Ovary (tissue), 3 donors: ENCODE data around the gene VPS51.

ENCODE experiments used
- POLR2A ChIP-seq: fragments of 450-650 bp; IDR thresholded peaks from one replicate; pipeline ENCODE4 v1.6.1; 2017; ENCODE audit warnings: antibody characterized with exemption, mild to moderate bottlenecking, moderate library complexity
- TF ChIP-seq, protein P1 (sequence below), 3 donors: fragments of 450-650 bp in 2 of 3; fragments of 200-600 bp in 1 of 3; IDR thresholded peaks; one replicate each; pipeline versions ENCODE4 v1.5.1 to v1.8.0; 2016 to 2022; ENCODE audit warnings: antibody characterized with exemption in 3 of 3, mild to moderate bottlenecking in 1 of 3
- donor health status: DM: no; HTN: no; CAD: no.

DNA sequence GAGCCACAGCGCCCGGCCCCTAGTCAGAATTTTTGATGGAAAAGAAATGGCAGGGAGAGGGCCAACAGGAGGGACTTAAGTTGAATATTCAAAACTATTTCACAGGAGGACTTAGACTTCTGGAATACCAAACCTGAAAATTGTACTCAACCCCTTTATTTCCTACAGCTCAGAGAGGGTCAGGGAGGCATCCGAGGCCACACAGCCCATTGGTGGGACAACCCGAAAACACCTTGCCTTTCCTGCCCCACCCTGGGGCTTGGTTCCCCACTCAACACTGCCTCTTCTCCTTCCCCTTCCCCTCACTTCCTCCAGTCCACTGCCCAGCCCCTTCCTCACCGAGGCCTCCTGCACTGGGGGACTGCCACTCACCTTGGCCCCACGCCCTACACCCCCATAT, 39.0 kb upstream of the VPS51 start:
- TF ChIP-seq, protein P1, sequence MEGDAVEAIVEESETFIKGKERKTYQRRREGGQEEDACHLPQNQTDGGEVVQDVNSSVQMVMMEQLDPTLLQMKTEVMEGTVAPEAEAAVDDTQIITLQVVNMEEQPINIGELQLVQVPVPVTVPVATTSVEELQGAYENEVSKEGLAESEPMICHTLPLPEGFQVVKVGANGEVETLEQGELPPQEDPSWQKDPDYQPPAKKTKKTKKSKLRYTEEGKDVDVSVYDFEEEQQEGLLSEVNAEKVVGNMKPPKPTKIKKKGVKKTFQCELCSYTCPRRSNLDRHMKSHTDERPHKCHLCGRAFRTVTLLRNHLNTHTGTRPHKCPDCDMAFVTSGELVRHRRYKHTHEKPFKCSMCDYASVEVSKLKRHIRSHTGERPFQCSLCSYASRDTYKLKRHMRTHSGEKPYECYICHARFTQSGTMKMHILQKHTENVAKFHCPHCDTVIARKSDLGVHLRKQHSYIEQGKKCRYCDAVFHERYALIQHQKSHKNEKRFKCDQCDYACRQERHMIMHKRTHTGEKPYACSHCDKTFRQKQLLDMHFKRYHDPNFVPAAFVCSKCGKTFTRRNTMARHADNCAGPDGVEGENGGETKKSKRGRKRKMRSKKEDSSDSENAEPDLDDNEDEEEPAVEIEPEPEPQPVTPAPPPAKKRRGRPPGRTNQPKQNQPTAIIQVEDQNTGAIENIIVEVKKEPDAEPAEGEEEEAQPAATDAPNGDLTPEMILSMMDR (IDR thresholded peaks at IDR 0.05): no peak
- no peak for TF ChIP-seq POLR2A
